MM.1S (cell line): Measurements from ENCODE around the gene TSPO2.
"Not testable (repeated sequence)": the region's sequence is repeated elsewhere in the genome, so short reads cannot be mapped to it uniquely, and the experiment has no call there.

Experiments used
- DNase-seq: peaks from one replicate; pipeline ENCODE4 v3.0.0-alpha.2; 2015
- H2AFZ ChIP-seq: fragments of 300-600 bp; sonication (generic); 2 replicates; pipeline ENCODE4 v1.6.0; 2016; ENCODE audit warnings: antibody characterized with exemption, low read length
- H3F3A ChIP-seq: fragments of 300-600 bp; sonication (generic); 2 replicates; pipeline ENCODE4 v1.6.1; 2016; ENCODE audit warnings: mild to moderate bottlenecking, antibody characterized with exemption, low read length, moderate library complexity, mixed read lengths; ENCODE audit not compliant: insufficient read depth
- H3K27ac ChIP-seq: fragments of 300-600 bp; sonication (generic); 2 replicates; pipeline ENCODE4 v1.5.1; 2016; ENCODE audit warnings: mild to moderate bottlenecking, low read length
- H3K27me3 ChIP-seq: fragments of 300-600 bp; sonication (generic); replicated peaks from 2 replicates; pipeline ENCODE4 v1.6.0; 2016; ENCODE audit warnings: low read length; ENCODE audit not compliant: insufficient read depth
- H3K36me3 ChIP-seq: fragments of 300-600 bp; sonication (generic); replicated peaks from 2 replicates; pipeline ENCODE4 v1.6.1; 2016; ENCODE audit warnings: mild to moderate bottlenecking, low read length, mixed read lengths; ENCODE audit not compliant: insufficient read depth
- H3K4me1 ChIP-seq: fragments of 300-600 bp; sonication (generic); 2 replicates; pipeline ENCODE4 v1.6.1; 2016; ENCODE audit warnings: low read length, mixed read lengths
- H3K4me2 ChIP-seq: fragments of 300-600 bp; sonication (generic); 2 replicates; pipeline ENCODE4 v1.6.0; 2016; ENCODE audit warnings: low read depth, low read length
- H3K4me3 ChIP-seq: fragments of 300-600 bp; sonication (generic); 2 replicates; pipeline ENCODE4 v1.5.1; 2016; ENCODE audit warnings: low read length, mixed read lengths
- H3K79me2 ChIP-seq: fragments of 300-600 bp; sonication (generic); 2 replicates; pipeline ENCODE4 v1.6.1; 2016; ENCODE audit warnings: mixed run types, low read length, mixed read lengths
- H3K9ac ChIP-seq: fragments of 300-600 bp; sonication (generic); 2 replicates; pipeline ENCODE4 v1.6.1; 2016; ENCODE audit warnings: low read length, mixed read lengths
- H3K9me2 ChIP-seq: fragments of 300-600 bp; sonication (generic); replicated peaks from 2 replicates; pipeline ENCODE4 v1.6.1; 2016; ENCODE audit warnings: mild to moderate bottlenecking, low read length, mixed read lengths; ENCODE audit not compliant: insufficient read depth
- H3K9me3 ChIP-seq: fragments of 300-600 bp; sonication (generic); replicated peaks from 2 replicates; pipeline ENCODE4 v1.6.1; 2016; ENCODE audit warnings: mild to moderate bottlenecking, low read length, mixed read lengths; ENCODE audit not compliant: insufficient read depth
- H4K20me1 ChIP-seq: fragments of 300-600 bp; sonication (generic); 2 replicates; pipeline ENCODE4 v1.6.1; 2016; ENCODE audit warnings: mild to moderate bottlenecking, low read length, moderate library complexity, mixed read lengths; ENCODE audit not compliant: insufficient read depth
- EZH2 ChIP-seq: fragments of 300-600 bp; sonication (generic); optimal IDR thresholded peaks from 2 replicates; pipeline ENCODE3; 2017; ENCODE audit warnings: low read depth, mild to moderate bottlenecking, antibody characterized with exemption, low read length, mixed read lengths
- EZH2phosphoT487 ChIP-seq: fragments of 300-600 bp; sonication (generic); IDR thresholded peaks from 2 replicates; pipeline ENCODE4 v1.6.1; 2018; ENCODE audit warnings: antibody characterized with exemption, low read length
- TF ChIP-seq, protein P1 (sequence below): fragments of 300-600 bp; sonication (generic); IDR thresholded peaks from 2 replicates; pipeline ENCODE4 v1.5.1; 2016; ENCODE audit warnings: antibody characterized with exemption, low read length, mixed read lengths

The TSPO2 gene

DNA sequence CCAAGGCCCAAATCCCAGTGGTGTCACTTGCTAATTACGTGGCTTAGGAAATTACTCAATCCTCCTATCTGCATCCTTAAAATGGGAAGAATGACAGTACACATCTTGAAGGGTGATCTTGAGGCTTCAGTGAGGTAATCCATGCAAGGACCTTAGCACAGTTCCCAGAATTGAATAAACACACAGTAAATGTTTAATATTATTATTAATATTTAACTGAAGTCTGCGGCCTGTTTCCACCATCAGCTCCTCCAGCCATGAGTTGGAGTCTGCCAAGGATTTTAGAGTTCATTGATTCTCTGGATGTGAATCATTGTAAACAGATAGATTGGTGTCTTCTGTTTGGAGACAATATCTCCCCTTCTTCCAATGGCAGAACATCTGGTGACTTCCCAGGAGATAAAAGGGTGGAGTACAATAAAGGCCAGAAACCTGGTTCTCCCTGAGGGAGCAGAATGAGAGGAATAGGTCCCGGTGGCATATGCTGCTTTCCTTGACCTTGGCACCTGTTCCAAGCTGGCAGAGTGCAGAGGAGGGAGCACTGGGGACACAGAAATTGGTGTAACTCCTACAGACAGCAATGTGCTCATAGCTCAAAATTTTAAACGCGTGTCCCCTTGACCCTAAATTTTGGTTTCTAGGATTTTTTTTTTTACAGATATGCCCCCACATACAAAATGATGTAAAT lies 28.7 kb upstream of the TSPO2 start:
- DNase-seq: no peak
- H3K36me3 ChIP-seq: no peaks in the 10 kb centered on the region
- TF ChIP-seq EZH2phosphoT487: no peak
- H2AFZ ChIP-seq: no peak overlapping the region
- H3K4me3 ChIP-seq: no peak overlapping the region
- H3K9me2 ChIP-seq: no peaks in the 10 kb centered on the region
- no peak overlapping the region for H3K27ac ChIP-seq
- no peaks in the 10 kb centered on the region for H3K4me1 ChIP-seq
- H3K4me2 ChIP-seq: no peak overlapping the region
- no peak overlapping the region for H3K9ac ChIP-seq
- no peaks in the 10 kb centered on the region for H3K79me2 ChIP-seq
- no peaks in the 10 kb centered on the region for H4K20me1 ChIP-seq
- H3K27me3 ChIP-seq: no peaks in the 10 kb centered on the region
- no peaks in the 10 kb centered on the region for H3K9me3 ChIP-seq
- H3F3A ChIP-seq: no peaks in the 10 kb centered on the region

DNA sequence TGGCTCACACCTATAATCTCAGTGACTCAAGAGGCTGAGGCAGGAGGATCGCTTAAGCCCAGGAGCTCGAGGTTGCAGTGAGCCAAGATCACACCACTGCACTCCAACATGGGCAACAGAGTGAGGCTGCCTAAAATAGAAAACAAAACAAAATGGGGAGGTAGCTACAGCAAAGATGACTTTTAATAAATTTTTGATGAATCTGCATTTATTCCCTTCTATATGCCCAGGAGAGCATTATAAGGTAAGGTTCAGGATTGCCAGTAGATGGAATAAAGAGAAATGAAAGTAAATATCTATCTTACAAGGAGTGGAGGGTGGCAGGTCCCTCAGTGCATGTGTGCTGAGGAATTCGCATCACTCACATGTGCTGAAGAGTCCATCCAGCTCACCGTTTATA lies 27.5 kb upstream of the TSPO2 start:
- Histone ChIP-seq H3K4me2 (no peak overlapping the region), H3K9me2 (no peaks in the 10 kb centered on the region), H3K27ac (no peak overlapping the region), H2AFZ (no peak overlapping the region), H4K20me1 (no peaks in the 10 kb centered on the region), H3K9me3 (no peaks in the 10 kb centered on the region), H3K27me3 (no peaks in the 10 kb centered on the region), H3K9ac (no peak overlapping the region), H3K4me3 (no peak overlapping the region), H3F3A (no peaks in the 10 kb centered on the region), H3K4me1 (no peaks in the 10 kb centered on the region), H3K36me3 (no peaks in the 10 kb centered on the region), H3K79me2 (no peaks in the 10 kb centered on the region)
- TF ChIP-seq EZH2phosphoT487 (no peak), EZH2 (no peak)
- TF ChIP-seq, protein P1, sequence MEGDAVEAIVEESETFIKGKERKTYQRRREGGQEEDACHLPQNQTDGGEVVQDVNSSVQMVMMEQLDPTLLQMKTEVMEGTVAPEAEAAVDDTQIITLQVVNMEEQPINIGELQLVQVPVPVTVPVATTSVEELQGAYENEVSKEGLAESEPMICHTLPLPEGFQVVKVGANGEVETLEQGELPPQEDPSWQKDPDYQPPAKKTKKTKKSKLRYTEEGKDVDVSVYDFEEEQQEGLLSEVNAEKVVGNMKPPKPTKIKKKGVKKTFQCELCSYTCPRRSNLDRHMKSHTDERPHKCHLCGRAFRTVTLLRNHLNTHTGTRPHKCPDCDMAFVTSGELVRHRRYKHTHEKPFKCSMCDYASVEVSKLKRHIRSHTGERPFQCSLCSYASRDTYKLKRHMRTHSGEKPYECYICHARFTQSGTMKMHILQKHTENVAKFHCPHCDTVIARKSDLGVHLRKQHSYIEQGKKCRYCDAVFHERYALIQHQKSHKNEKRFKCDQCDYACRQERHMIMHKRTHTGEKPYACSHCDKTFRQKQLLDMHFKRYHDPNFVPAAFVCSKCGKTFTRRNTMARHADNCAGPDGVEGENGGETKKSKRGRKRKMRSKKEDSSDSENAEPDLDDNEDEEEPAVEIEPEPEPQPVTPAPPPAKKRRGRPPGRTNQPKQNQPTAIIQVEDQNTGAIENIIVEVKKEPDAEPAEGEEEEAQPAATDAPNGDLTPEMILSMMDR: no peak
- no peak for DNase-seq

DNA sequence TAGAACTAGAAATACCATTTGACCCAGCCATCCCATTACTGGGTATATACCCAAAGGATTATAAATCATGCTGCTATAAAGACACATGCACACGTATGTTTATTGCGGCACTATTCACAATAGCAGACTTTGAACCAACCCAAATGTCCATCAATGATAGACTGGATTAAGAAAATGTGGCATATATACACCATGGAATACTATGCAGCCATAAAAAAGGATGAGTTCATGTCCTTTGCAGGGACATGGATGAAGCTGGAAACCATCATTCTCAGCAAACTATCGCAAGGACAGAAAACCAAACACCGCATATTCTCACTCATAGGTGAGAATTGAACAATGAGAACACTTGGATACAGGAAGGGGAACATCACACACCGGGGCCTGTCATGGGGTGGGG lies 26.4 kb upstream of the TSPO2 start:
- H4K20me1 ChIP-seq: not testable (repeated sequence)

DNA sequence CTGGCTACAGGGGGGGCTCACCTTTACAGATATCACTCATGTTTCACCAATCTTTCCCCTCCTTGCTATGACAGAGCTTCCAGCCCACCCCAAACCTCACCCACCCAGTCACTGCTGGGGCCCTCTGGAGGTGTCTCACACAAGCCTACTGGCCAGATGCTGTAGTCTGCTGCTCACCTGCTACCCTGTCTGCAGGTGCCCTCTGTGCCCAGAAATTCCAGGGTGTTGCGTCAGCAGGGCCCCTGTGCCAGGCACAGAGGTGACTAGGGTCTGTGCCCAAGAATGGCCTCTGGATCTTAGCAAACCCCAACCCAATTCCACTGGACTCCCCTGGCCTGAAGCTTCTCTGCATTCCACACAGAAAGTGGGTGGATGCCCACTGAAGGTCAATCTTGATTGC lies 24.6 kb upstream of the TSPO2 start:
- TF ChIP-seq, protein P1: no peak
- TF ChIP-seq EZH2phosphoT487 (no peak), EZH2 (no peak)
- Histone ChIP-seq H3K4me2 (no peak overlapping the region), H3K9me3 (no peaks in the 10 kb centered on the region), H3F3A (no peaks in the 10 kb centered on the region), H3K79me2 (no peaks in the 10 kb centered on the region), H3K27ac (no peak overlapping the region), H3K4me1 (no peaks in the 10 kb centered on the region), H4K20me1 (no peaks in the 10 kb centered on the region), H2AFZ (no peak overlapping the region), H3K27me3 (no peaks in the 10 kb centered on the region), H3K9ac (no peak overlapping the region), H3K36me3 (no peaks in the 10 kb centered on the region), H3K4me3 (no peak overlapping the region), H3K9me2 (no peaks in the 10 kb centered on the region)
- DNase-seq: no peak

More for the DNA sequence above, 26.4 kb upstream of the TSPO2 start:
- H3K9me3 ChIP-seq, H3K4me3 ChIP-seq, H3K36me3 ChIP-seq, H3K9me2 ChIP-seq, H2AFZ ChIP-seq, H3K4me1 ChIP-seq, H3F3A ChIP-seq, H3K9ac ChIP-seq, H3K79me2 ChIP-seq, H3K4me2 ChIP-seq, DNase-seq, H3K27ac ChIP-seq, H3K27me3 ChIP-seq: not testable (repeated sequence)
